ENCODE results near the gene IL12RB2.

DNA sequence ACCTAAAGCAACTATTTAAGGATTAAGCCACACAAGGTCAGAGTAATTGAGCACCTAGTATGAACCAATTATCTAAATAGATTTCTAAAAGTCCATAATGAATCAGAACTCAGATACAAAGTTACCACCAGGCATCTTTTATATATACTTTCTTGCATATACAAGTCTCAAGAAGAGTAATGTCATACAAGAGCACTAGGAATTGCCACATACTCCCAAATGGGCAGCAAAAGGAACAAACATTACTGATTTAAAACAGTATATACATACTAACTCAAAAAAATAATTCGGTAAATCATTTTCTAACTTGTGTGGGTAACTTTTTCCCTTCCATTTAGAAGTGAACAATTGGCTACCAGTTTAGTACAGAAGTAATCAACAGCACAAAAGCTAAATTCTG is 100.5 kb downstream of the IL12RB2 start:
- TF ChIP-seq EZH2 (IDR thresholded peaks at IDR 0.05; ENCODE audit: insufficient read depth, poor library complexity, severe bottlenecking) (no peak), EZH2phosphoT487 (IDR thresholded peaks at IDR 0.05; ENCODE audit: insufficient read depth, low read depth) (no peak)
